Suprapubic skin (tissue), 3 donors: Measurements from ENCODE around the gene KIF12.

Experiments
- POLR2A ChIP-seq, 2 donors: fragments of 450-650 bp; IDR thresholded peaks; one replicate each; pipeline ENCODE4 v1.6.1; 2017; ENCODE audit warnings: antibody characterized with exemption in 2 of 2, mild to moderate bottlenecking in 2 of 2, moderate library complexity in 2 of 2
- TF ChIP-seq, protein P1 (sequence below), 2 donors: fragments of 200-600 bp in 1 of 2; fragments of 450-650 bp in 1 of 2; sonication (generic) in 1 of 2; IDR thresholded peaks; one replicate each; pipeline ENCODE4 v1.5.1; 2016 to 2019; ENCODE audit warnings: antibody characterized with exemption in 2 of 2, mild to moderate bottlenecking in 1 of 2, moderate library complexity in 1 of 2

- TF ChIP-seq, protein P1, sequence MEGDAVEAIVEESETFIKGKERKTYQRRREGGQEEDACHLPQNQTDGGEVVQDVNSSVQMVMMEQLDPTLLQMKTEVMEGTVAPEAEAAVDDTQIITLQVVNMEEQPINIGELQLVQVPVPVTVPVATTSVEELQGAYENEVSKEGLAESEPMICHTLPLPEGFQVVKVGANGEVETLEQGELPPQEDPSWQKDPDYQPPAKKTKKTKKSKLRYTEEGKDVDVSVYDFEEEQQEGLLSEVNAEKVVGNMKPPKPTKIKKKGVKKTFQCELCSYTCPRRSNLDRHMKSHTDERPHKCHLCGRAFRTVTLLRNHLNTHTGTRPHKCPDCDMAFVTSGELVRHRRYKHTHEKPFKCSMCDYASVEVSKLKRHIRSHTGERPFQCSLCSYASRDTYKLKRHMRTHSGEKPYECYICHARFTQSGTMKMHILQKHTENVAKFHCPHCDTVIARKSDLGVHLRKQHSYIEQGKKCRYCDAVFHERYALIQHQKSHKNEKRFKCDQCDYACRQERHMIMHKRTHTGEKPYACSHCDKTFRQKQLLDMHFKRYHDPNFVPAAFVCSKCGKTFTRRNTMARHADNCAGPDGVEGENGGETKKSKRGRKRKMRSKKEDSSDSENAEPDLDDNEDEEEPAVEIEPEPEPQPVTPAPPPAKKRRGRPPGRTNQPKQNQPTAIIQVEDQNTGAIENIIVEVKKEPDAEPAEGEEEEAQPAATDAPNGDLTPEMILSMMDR (IDR thresholded peaks at IDR 0.05), result no peak
- TF ChIP-seq POLR2A (IDR thresholded peaks at IDR 0.05), result no peak
These were observed 37.1 kb downstream of the KIF12 start for GRCh38 chr9:114061830-114062474.
